22Rv1 (cell line): Measurements from ENCODE around the gene NFATC3.

ENCODE experiments used
- CTCF ChIP-seq: fragments of 450-650 bp; IDR thresholded peaks from 2 replicates; pipeline ENCODE4 v1.5.1; 2017; ENCODE audit warnings: mild to moderate bottlenecking
- ZFX ChIP-seq: fragments of 450-650 bp; IDR thresholded peaks from 2 replicates; pipeline ENCODE4 v1.6.1; 2017; ENCODE audit warnings: antibody characterized with exemption, borderline replicate concordance

- no peak for TF ChIP-seq CTCF
- no peak for TF ChIP-seq ZFX
Measured at GRCh38 chr16:68215302-68215701, 130.1 kb downstream of the NFATC3 start.
